ENCODE measurements around the gene SND1. TPM values are rescaled to one million over a fixed set of nuclear protein-coding genes. Genes with fewer than 3 reads are reported as not detected.

SND1 gene
- total RNA-seq (2022; extraction: Qiagen RNA extraction), result 95.5 to 122 TPM (median 117 TPM) in 5 replicates

GRCh38 chr7:127651556-127652332, at the start of gene SND1:
Gene SND1 (plus strand): TSS chr7:127652194. CDS start chr7:127652374, 180 bp downstream.

GRCh38 chr7:127618042-127618441, 34.0 kb upstream of the SND1 start, which contains the start of gene PAX4:
Gene PAX4 (minus strand): TSS chr7:127618142. CDS start chr7:127615928, 2,214 bp downstream.

GRCh38 chr7:128030654-128031611, 378.9 kb downstream of the SND1 start, which contains the start of gene LRRC4:
Gene LRRC4 (minus strand): TSS chr7:128031437. CDS start chr7:128030640, 797 bp downstream.

Other genes with a start within 250 kb of the SND1 start
- gene GCC1, start 66.6 kb upstream of the SND1 start, total RNA-seq (2022; extraction: Qiagen RNA extraction), result 14.0 to 15.8 TPM (median 14.7 TPM) in 5 replicates
- 161 to 213 TPM (median 164 TPM) in 5 replicates for gene ARF5, start 63.8 kb upstream of the SND1 start, total RNA-seq (2022; extraction: Qiagen RNA extraction)
- gene FSCN3, start 58.5 kb upstream of the SND1 start, total RNA-seq (2022; extraction: Qiagen RNA extraction), result 0.09 to 0.19 TPM (median 0.16 TPM) in 3 of 5 replicates, not detected in the others
- not detected in 5 replicates for gene PAX4, start 34.1 kb upstream of the SND1 start, total RNA-seq (2022; extraction: Qiagen RNA extraction)

Data from A549 treated with dexamethasone at 1 μM for 4 hours (cell line).